H9 (cell line): Measurements from ENCODE around the gene MB. TPM values are rescaled to one million over a fixed set of nuclear protein-coding genes. Genes with fewer than 3 reads are reported as not detected.

Experiments used
- DNase-seq: peaks from one replicate; pipeline ENCODE4 v3.0.0-alpha.2; 2017
- H2AFZ ChIP-seq: one replicate; pipeline ENCODE4 v1.6.1; 2013; ENCODE audit warnings: mild to moderate bottlenecking, low read length, control low read depth, moderate library complexity
- H2AK5ac ChIP-seq: 2 replicates; pipeline ENCODE4 v1.6.1; 2013; ENCODE audit warnings: low read length, control low read depth, mixed read lengths; ENCODE audit not compliant: insufficient read length
- H2BK120ac ChIP-seq: one replicate; pipeline ENCODE4 v1.6.1; 2013; ENCODE audit warnings: low read depth, mild to moderate bottlenecking, low read length, control low read depth, inconsistent platforms; ENCODE audit not compliant: poor library complexity, severe bottlenecking
- H2BK12ac ChIP-seq: 2 replicates; pipeline ENCODE4 v1.6.1; 2013; ENCODE audit warnings: low read length, control low read depth, mixed read lengths, low read depth; ENCODE audit not compliant: insufficient read length
- H2BK15ac ChIP-seq: 2 replicates; pipeline ENCODE4 v1.6.1; 2013; ENCODE audit warnings: low read depth, low read length, control low read depth
- H2BK20ac ChIP-seq: one replicate; pipeline ENCODE4 v1.6.1; 2013; ENCODE audit warnings: low read depth, mild to moderate bottlenecking, low read length, control low read depth, inconsistent platforms; ENCODE audit not compliant: poor library complexity, severe bottlenecking
- H2BK5ac ChIP-seq: 2 replicates; pipeline ENCODE4 v1.6.1; 2013; ENCODE audit warnings: low read length, control low read depth, mixed read lengths; ENCODE audit not compliant: insufficient read length
- H3K14ac ChIP-seq: 2 replicates; pipeline ENCODE4 v1.6.1; 2013; ENCODE audit warnings: low read length, control low read depth; ENCODE audit not compliant: insufficient read depth
- H3K18ac ChIP-seq: 2 replicates; pipeline ENCODE4 v1.6.1; 2013; ENCODE audit warnings: low read depth, mild to moderate bottlenecking, mixed read lengths, low read length, control low read depth; ENCODE audit not compliant: insufficient read length
- H3K23ac ChIP-seq: 2 replicates; pipeline ENCODE4 v1.6.1; 2013; ENCODE audit warnings: low read length, control low read depth, mixed read lengths, low read depth; ENCODE audit not compliant: insufficient read length
- H3K23me2 ChIP-seq: 2 replicates; pipeline ENCODE4 v1.6.1; 2013; ENCODE audit warnings: low read depth, mild to moderate bottlenecking, mixed read lengths, low read length, control low read depth; ENCODE audit not compliant: insufficient read length, poor library complexity, severe bottlenecking
- H3K27ac ChIP-seq: 2 replicates; pipeline ENCODE4 v1.5.1; 2013; ENCODE audit warnings: low read length, control low read depth, mixed read lengths, low read depth; ENCODE audit not compliant: insufficient read length
- H3K27me3 ChIP-seq: 2 replicates; pipeline ENCODE4 v1.6.1; 2013; ENCODE audit warnings: low read length, control low read depth, inconsistent platforms; ENCODE audit not compliant: insufficient read depth
- H3K4ac ChIP-seq: 2 replicates; pipeline ENCODE4 v1.6.1; 2013; ENCODE audit warnings: low read depth, mild to moderate bottlenecking, control low read depth, inconsistent platforms, low read length, moderate library complexity
- H3K4me1 ChIP-seq: 2 replicates; pipeline ENCODE4 v1.6.1; 2013; ENCODE audit warnings: low read length, control low read depth, inconsistent platforms; ENCODE audit not compliant: insufficient read depth
- H3K4me2 ChIP-seq: 2 replicates; pipeline ENCODE4 v1.6.1; 2013; ENCODE audit warnings: low read length, control low read depth, mixed read lengths; ENCODE audit not compliant: insufficient read length, insufficient read depth
- H3K56ac ChIP-seq: 2 replicates; pipeline ENCODE4 v1.6.1; 2013; ENCODE audit warnings: low read depth, mild to moderate bottlenecking, mixed read lengths, low read length, control low read depth; ENCODE audit not compliant: insufficient read length
- H3K79me1 ChIP-seq: 2 replicates; pipeline ENCODE4 v1.6.1; 2013; ENCODE audit warnings: low read depth, mild to moderate bottlenecking, moderate library complexity, low read length, control low read depth, inconsistent platforms; ENCODE audit not compliant: insufficient read depth, poor library complexity, severe bottlenecking
- H3K79me2 ChIP-seq: 2 replicates; pipeline ENCODE4 v1.6.1; 2013; ENCODE audit warnings: low read length, control low read depth, inconsistent platforms; ENCODE audit not compliant: insufficient read depth
- H3K9ac ChIP-seq: 2 replicates; pipeline ENCODE4 v1.6.1; 2013; ENCODE audit warnings: low read length, control low read depth, mixed read lengths; ENCODE audit not compliant: insufficient read length; ENCODE audit errors: extremely low read depth
- H3K9me3 ChIP-seq: one replicate; pipeline ENCODE4 v1.6.1; 2013; ENCODE audit warnings: low read depth, low read length, inconsistent platforms; ENCODE audit not compliant: control insufficient read depth
- H3T11ph ChIP-seq: one replicate; pipeline ENCODE4 v1.6.1; 2013; ENCODE audit warnings: mild to moderate bottlenecking, low read length, control low read depth, inconsistent platforms
- H4K20me1 ChIP-seq: one replicate; pipeline ENCODE4 v1.6.1; 2013; ENCODE audit not compliant: control insufficient read depth, insufficient read length, insufficient read depth
- H4K5ac ChIP-seq: 2 replicates; pipeline ENCODE4 v1.6.1; 2013; ENCODE audit warnings: low read depth, mild to moderate bottlenecking, mixed read lengths, low read length, control low read depth; ENCODE audit not compliant: insufficient read length
- H4K8ac ChIP-seq: replicated peaks from 2 replicates; pipeline ENCODE4 v1.6.1; 2013; ENCODE audit warnings: low read length, control low read depth, mixed read lengths, low read depth; ENCODE audit not compliant: insufficient read length
- H4K91ac ChIP-seq: 2 replicates; pipeline ENCODE4 v1.6.1; 2013; ENCODE audit warnings: low read depth, mild to moderate bottlenecking, moderate library complexity, mixed read lengths, low read length, control low read depth; ENCODE audit not compliant: insufficient read length
- H3K27ac Mint-ChIP-seq, 3 experiments: 2 replicates in 2 of 3; 3 replicates in 1 of 3; pipeline ENCODE4 v1.8.0; 2020 to 2021; ENCODE audit warnings: mixed read lengths in 3 of 3, mild to moderate bottlenecking in 1 of 3, moderate library complexity in 1 of 3
- H3K27me3 Mint-ChIP-seq: 2 replicates; pipeline ENCODE4 v1.8.0; 2021; ENCODE audit warnings: low read depth, mild to moderate bottlenecking, moderate library complexity, mixed read lengths
- H3K36me3 Mint-ChIP-seq, 3 experiments: 2 replicates in 2 of 3; 3 replicates in 1 of 3; pipeline ENCODE4 v1.8.0; 2020 to 2021; ENCODE audit warnings: low read depth in 3 of 3, mixed read lengths in 3 of 3; ENCODE audit not compliant: insufficient read depth in 1 of 3
- H3K4me1 Mint-ChIP-seq, 2 experiments: 2 replicates each; pipeline ENCODE4 v1.8.0; 2020; ENCODE audit warnings: mixed read lengths in 2 of 2
- H3K4me3 Mint-ChIP-seq, 2 experiments: 2 replicates in 1 of 2; 3 replicates in 1 of 2; pipeline ENCODE4 v1.8.0; 2020 to 2021; ENCODE audit warnings: mild to moderate bottlenecking in 2 of 2, mixed read lengths in 2 of 2, moderate library complexity in 1 of 2
- H3K9me3 Mint-ChIP-seq, 2 experiments: 2 replicates in 1 of 2; 3 replicates in 1 of 2; pipeline ENCODE4 v1.8.0; 2020; ENCODE audit warnings: mild to moderate bottlenecking in 2 of 2, mixed read lengths in 2 of 2, moderate library complexity in 1 of 2
- CTCF ChIP-seq: fragments of 200-600 bp; sonication (generic); conservative IDR thresholded peaks from 3 replicates; pipeline ENCODE4 v1.8.0; 2021; ENCODE audit warnings: antibody characterized with exemption, mild to moderate bottlenecking
- WGBS: extraction: QIAGEN DNeasy Blood & Tissue Kit; methylation state at CpG from one replicate; pipeline ENCODE4 v1.1.7; 2013; ENCODE audit warnings: missing lambda C conversion rate, low lambda C conversion rate, mixed read lengths; ENCODE audit not compliant: insufficient read length; ENCODE audit errors: extremely low coverage; 5-methylcytosine and 5-hydroxymethylcytosine counted together
- total RNA-seq: library from RNA; stranded (reverse); gene quantifications from 2 replicates; pipeline ENCODE4 v1.2.1, GENCODE V29; 2021

The MB gene
- total RNA-seq, 1 experiment from 2014 or later = 0.55 TPM

GRCh38 chr22:35570686-35571194 lies 46.4 kb downstream of the MB start:
- peaks cover 7% of the 10 kb centered on the region for H3K27me3 Mint-ChIP-seq
- H3K4me2 ChIP-seq = no peak overlapping the region
- H3K4me1 ChIP-seq = no peaks in the 10 kb centered on the region; the same call in 1 of the 2 replicates
- DNase-seq = no peak
- H4K8ac ChIP-seq = no peak overlapping the region
- peaks cover 3 to 6% of the 10 kb centered on the region in 2 experiments for H3K4me1 Mint-ChIP-seq
- H3K4me3 Mint-ChIP-seq = no peak overlapping the region
- no peak overlapping the region for H3K14ac ChIP-seq
- H2AFZ ChIP-seq = no peak overlapping the region
- H3K9me3 Mint-ChIP-seq = no peaks in the 10 kb centered on the region
- H4K91ac ChIP-seq = no peak overlapping the region
- no peak overlapping the region for H3T11ph ChIP-seq
- no peak overlapping the region for H3K27ac Mint-ChIP-seq
- H3K56ac ChIP-seq = no peak overlapping the region
- H3K79me2 ChIP-seq = no peaks in the 10 kb centered on the region
- no peaks in the 10 kb centered on the region for H4K20me1 ChIP-seq
- H3K36me3 Mint-ChIP-seq = no peaks in the 10 kb centered on the region
- no peak overlapping the region for H3K4ac ChIP-seq
- H3K79me1 ChIP-seq = no peaks in the 10 kb centered on the region
- H2AK5ac ChIP-seq = no peak overlapping the region
- no peaks in the 10 kb centered on the region for H3K23me2 ChIP-seq
- no peak overlapping the region for H2BK5ac ChIP-seq
- no CpG with 5 or more reads among the region's 14 CpGs for WGBS
- H3K18ac ChIP-seq = no peak overlapping the region
- H2BK12ac ChIP-seq = no peak overlapping the region
- no peak for TF ChIP-seq CTCF
- no peak overlapping the region for H2BK120ac ChIP-seq
- H2BK20ac ChIP-seq = no peak overlapping the region
- H3K27me3 ChIP-seq = no peaks in the 10 kb centered on the region
- H3K9ac ChIP-seq = no peak overlapping the region
- H3K9me3 ChIP-seq = no peaks in the 10 kb centered on the region
- no peak overlapping the region for H2BK15ac ChIP-seq
- no peak overlapping the region for H4K5ac ChIP-seq
- H3K23ac ChIP-seq = no peak overlapping the region
- no peak overlapping the region for H3K27ac ChIP-seq
